CD4-positive, alpha-beta memory T cell (primary cell): ENCODE measurements around the gene SERPINB6. TPM values are rescaled to one million over a fixed set of nuclear protein-coding genes. Genes with fewer than 3 reads are reported as not detected.
A peak's percentile ranks its signal among the peaks of the same experiment; 100 is the strongest.

Source experiments
- CTCF ChIA-PET: fragments of 350-600 bp; sonication (Branson Sonifier 250); formaldehyde crosslinking; loops from one replicate; lab custom pipeline; 2021; ENCODE audit warnings: inconsistent platforms; ENCODE audit not compliant: partially characterized antibody; lab: Charles Lee
- POLR2A ChIA-PET: fragments of 350-600 bp; sonication (Branson Sonifier 250); formaldehyde crosslinking; loops from one replicate; lab custom pipeline; 2021; ENCODE audit not compliant: partially characterized antibody; lab: Charles Lee
- DNase-seq, 5 donors: peaks; one replicate each; pipeline versions ENCODE4 v3.0.0 to v3.0.0-alpha.2; 2020 to 2022; ENCODE audit warnings: mixed read lengths in 1 of 5
- H3K27ac ChIP-seq: one replicate; pipeline ENCODE4 v1.7.0; 2013; ENCODE audit warnings: low read depth, low read length
- H3K27me3 ChIP-seq: 2 replicates; pipeline ENCODE4 v1.7.0; 2013; ENCODE audit warnings: mild to moderate bottlenecking, low read length, moderate library complexity; ENCODE audit not compliant: insufficient read depth
- H3K36me3 ChIP-seq: 2 replicates; pipeline ENCODE4 v1.7.0; 2013; ENCODE audit warnings: mild to moderate bottlenecking, low read length, moderate library complexity; ENCODE audit not compliant: insufficient read depth
- H3K4me1 ChIP-seq: 2 replicates; pipeline ENCODE4 v1.7.0; 2013; ENCODE audit warnings: mild to moderate bottlenecking, low read length, moderate library complexity; ENCODE audit not compliant: insufficient read depth
- H3K4me3 ChIP-seq, 2 donors: one replicate each; pipeline ENCODE4 v1.7.0; 2013; ENCODE audit warnings: low read length in 2 of 2, mild to moderate bottlenecking in 1 of 2
- H3K9me3 ChIP-seq, 2 donors: one replicate each; pipeline ENCODE4 v1.7.0; 2013; ENCODE audit warnings: low read length in 2 of 2, control low read depth in 1 of 2; ENCODE audit not compliant: control insufficient read depth in 1 of 2
- H3K27ac Mint-ChIP-seq, 7 donors: one replicate each; pipeline ENCODE4 v1.8.0; 2020 to 2021; ENCODE audit warnings: mixed read lengths in 7 of 7, mild to moderate bottlenecking in 6 of 7, inconsistent platforms in 3 of 7, moderate library complexity in 3 of 7
- H3K27me3 Mint-ChIP-seq, 2 donors: one replicate each; pipeline ENCODE4 v1.8.0; 2020 to 2021; ENCODE audit warnings: mixed read lengths in 2 of 2
- H3K36me3 Mint-ChIP-seq, 2 donors: one replicate each; pipeline ENCODE4 v1.8.0; 2020 to 2021; ENCODE audit warnings: mixed read lengths in 2 of 2, inconsistent platforms in 1 of 2, mild to moderate bottlenecking in 1 of 2
- H3K4me1 Mint-ChIP-seq, 4 donors: one replicate each; pipeline ENCODE4 v1.8.0; 2020 to 2021; ENCODE audit warnings: mixed read lengths in 4 of 4, mild to moderate bottlenecking in 1 of 4
- H3K4me3 Mint-ChIP-seq, 8 donors: one replicate each; pipeline ENCODE4 v1.8.0; 2020 to 2021; ENCODE audit warnings: mixed read lengths in 8 of 8, mild to moderate bottlenecking in 7 of 8, moderate library complexity in 6 of 8, inconsistent platforms in 3 of 8
- H3K9me3 Mint-ChIP-seq, 8 donors: one replicate each; pipeline ENCODE4 v1.8.0; 2020 to 2021; ENCODE audit warnings: mixed read lengths in 8 of 8, mild to moderate bottlenecking in 5 of 8, inconsistent platforms in 3 of 8, moderate library complexity in 1 of 8
- intact Hi-C: fragments of 100-400 bp; cut with micrococcal nuclease; formaldehyde crosslinking; loops from one replicate; pipeline ENCODE4 v1.15.1; 2023
- polyA plus RNA-seq, 2 donors: library from polyadenylated mRNA; unstranded; fragments of 300-500 nt; fragmentation: Illumina TruSeq; gene quantifications; one replicate each; pipeline ENCODE4 v1.2.3, GENCODE V29; 2021
- total RNA-seq, 2 experiments: library from RNA; stranded (reverse); gene quantifications; one replicate each; pipeline ENCODE4 v1.2.3, GENCODE V29; 2021

The SERPINB6 gene
- total and polyA plus RNA-seq, 4 experiments from 2014 or later = 41.2 to 58.0 (median 44.5) TPM

DNA sequence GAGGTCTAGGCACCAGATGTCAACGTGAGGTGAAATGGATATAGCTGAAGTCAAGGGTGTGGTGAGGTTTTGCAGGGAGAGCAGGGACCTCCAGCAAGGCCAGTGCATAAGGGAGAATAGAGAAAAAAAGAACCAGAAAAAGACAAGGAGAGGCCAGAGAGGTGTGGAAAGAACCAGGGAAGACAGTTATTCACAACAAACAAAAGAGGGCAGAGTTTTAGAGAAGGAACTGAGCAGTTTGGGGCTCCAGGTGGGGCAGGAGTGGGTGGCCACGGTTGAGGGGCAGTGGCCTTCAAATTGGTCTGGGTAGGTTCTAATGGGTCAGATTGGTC, 16.7 kb upstream of the SERPINB6 start:
- intact Hi-C loops = loop anchor here (2.0 to 5.0 kb wide), 3 partner anchors 85 to 1149 kb away; partner anchors contain the start of genes ECI2, FAM50B and SERPINB9
- H3K27me3 Mint-ChIP-seq = no peaks in the 10 kb centered on the region
- peaks cover 0 to 10% of the 10 kb centered on the region in 2 donors for H3K36me3 Mint-ChIP-seq
- DNase-seq = no peak
- peak overlapping the region; percentile 87 to 98 (median 93) for H3K4me3 Mint-ChIP-seq
- H3K27ac Mint-ChIP-seq = peak overlapping the region; percentile 91 to 97 (median 94)
- ChIA-PET POLR2A (interaction anchor here (0.8 to 8.5 kb wide), 21 partner anchors 8 to 227 kb away, joined by 4 to 248 read pairs (median 24); partner anchors contain the start of genes NQO2, RIPK1, SERPINB1 and SERPINB6), CTCF (interaction anchor here (0.9 to 8.3 kb wide), 14 partner anchors 13 to 220 kb away, joined by 3 to 108 read pairs (median 6); partner anchors contain the start of genes RIPK1 and SERPINB1)
- no peaks in the 10 kb centered on the region for H3K27me3 ChIP-seq
- peak overlapping the region; percentile 92 for H3K27ac ChIP-seq
- H3K4me1 Mint-ChIP-seq = peaks cover 19 to 37% (median 27%) of the 10 kb centered on the region in 4 donors
- H3K9me3 ChIP-seq = no peaks in the 10 kb centered on the region
- H3K36me3 ChIP-seq = no peaks in the 10 kb centered on the region
- H3K4me3 ChIP-seq = peak overlapping the region; percentile 52 to 66
- no peaks in the 10 kb centered on the region for H3K9me3 Mint-ChIP-seq
- peaks cover 26% of the 10 kb centered on the region for H3K4me1 ChIP-seq

DNA sequence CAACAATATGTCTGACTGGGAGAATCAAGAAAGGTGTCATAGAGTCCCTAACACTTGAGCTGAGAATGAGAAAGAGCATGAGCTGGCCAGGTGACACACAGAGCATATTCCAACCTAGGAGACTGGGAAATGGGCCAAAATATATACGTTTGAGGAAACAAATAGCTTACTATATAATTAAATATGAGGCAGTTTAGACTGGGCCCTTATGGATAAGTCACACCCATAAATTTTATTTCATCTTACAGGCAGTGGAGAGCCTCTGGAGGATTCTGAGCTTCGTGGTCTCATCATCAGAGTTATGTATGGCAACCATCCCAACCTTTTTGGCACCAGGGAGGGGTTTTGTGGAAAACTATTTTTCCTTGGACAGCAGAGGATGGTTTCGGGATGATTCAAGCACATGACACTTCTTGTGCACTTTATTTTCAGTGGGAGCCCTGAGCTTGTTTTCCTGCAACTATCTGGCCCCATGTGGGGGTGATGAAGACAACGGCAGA, 15.4 kb upstream of the SERPINB6 start:
- H3K4me1 ChIP-seq = peaks cover 26% of the 10 kb centered on the region
- CTCF ChIA-PET = interaction anchor here (0.7 to 8.3 kb wide), 17 partner anchors 10 to 248 kb away, joined by 3 to 108 read pairs (median 4); partner anchors contain the start of gene SERPINB1
- no peaks in the 10 kb centered on the region for H3K36me3 ChIP-seq
- no peak for DNase-seq
- H3K27me3 ChIP-seq = no peaks in the 10 kb centered on the region
- no peaks in the 10 kb centered on the region for H3K9me3 ChIP-seq
- H3K27ac Mint-ChIP-seq = peak overlapping the region; percentile 24 to 95 (median 65)
- intact Hi-C loops = loop anchor here (5.0 kb wide), 2 partner anchors 861 to 1151 kb away; partner anchors contain the start of genes ECI2 and FAM50B
- no peak overlapping the region for H3K4me3 ChIP-seq
- peaks cover 0 to 3% of the 10 kb centered on the region in 2 donors for H3K27me3 Mint-ChIP-seq
- H3K36me3 Mint-ChIP-seq = peaks cover 0 to 10% of the 10 kb centered on the region in 2 donors
- peaks cover 19 to 37% (median 25%) of the 10 kb centered on the region in 4 donors for H3K4me1 Mint-ChIP-seq
- no peak overlapping the region for H3K27ac ChIP-seq
- POLR2A ChIA-PET = interaction anchor here (0.8 to 8.5 kb wide), 7 partner anchors 13 to 146 kb away, joined by 3 to 248 read pairs (median 4); partner anchors contain the start of genes NQO2, RIPK1, SERPINB1 and SERPINB6
- no peaks in the 10 kb centered on the region for H3K9me3 Mint-ChIP-seq
- H3K4me3 Mint-ChIP-seq = peak overlapping the region in 4 of 8 donors; percentile 90 to 98 (median 93)

DNA sequence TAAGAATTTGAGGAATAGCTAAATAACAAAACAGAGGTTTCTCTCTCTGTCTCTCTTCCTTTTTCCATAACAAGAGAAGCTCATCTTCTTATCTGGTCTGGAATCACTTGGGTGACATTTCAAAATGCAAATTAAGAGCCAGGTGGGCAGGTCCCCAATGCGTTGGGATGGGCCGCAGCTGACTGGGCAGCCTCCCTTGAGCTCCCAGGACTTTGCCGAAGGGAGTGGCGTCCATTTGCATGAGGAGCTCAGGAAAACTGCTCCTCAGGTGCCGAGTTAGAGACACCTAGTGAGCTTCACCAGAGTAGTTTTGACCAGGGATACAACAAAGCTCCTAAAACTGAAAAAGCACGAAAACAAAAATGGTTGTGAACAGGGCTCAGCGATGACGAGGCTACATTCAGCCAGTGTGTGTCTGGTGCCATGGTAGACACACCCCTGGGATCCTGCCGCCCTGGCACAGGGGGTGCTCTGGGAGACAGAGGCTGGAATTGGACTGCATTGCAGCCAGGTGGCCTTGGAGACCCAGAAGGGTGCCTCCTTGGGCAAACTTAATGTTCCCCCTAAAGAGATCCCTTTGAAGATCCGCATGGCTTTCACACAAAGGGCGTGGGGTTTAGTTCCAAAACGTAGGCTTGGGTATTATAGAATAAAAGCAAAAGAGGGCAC, 13.5 kb upstream of the SERPINB6 start:
- Mint-ChIP-seq H3K27ac (no peak overlapping the region), H3K4me3 (peak overlapping the region in 1 of 8 donors; percentile 53), H3K36me3 (peaks cover 0 to 5% of the 10 kb centered on the region in 2 donors), H3K9me3 (no peaks in the 10 kb centered on the region), H3K27me3 (peaks cover 5 to 7% of the 10 kb centered on the region in 2 donors), H3K4me1 (peaks cover 13 to 27% (median 16%) of the 10 kb centered on the region in 4 donors)
- Histone ChIP-seq H3K27ac (no peak overlapping the region), H3K36me3 (no peaks in the 10 kb centered on the region), H3K9me3 (no peaks in the 10 kb centered on the region), H3K27me3 (no peaks in the 10 kb centered on the region), H3K4me1 (peaks cover 15% of the 10 kb centered on the region), H3K4me3 (no peak overlapping the region)
- CTCF ChIA-PET = interaction anchor here (0.9 to 8.3 kb wide), 5 partner anchors 9 to 138 kb away, joined by 4 to 108 read pairs (median 6); no protein-coding TSS in a partner anchor
- DNase-seq = no peak
- POLR2A ChIA-PET = interaction anchor here (8.5 kb wide), 1 partner anchor 47 kb away, joined by 248 read pairs; no protein-coding TSS in a partner anchor
- intact Hi-C loops = loop anchor here (5.0 kb wide), 2 partner anchors 862 to 1152 kb away; partner anchors contain the start of genes ECI2 and FAM50B

DNA sequence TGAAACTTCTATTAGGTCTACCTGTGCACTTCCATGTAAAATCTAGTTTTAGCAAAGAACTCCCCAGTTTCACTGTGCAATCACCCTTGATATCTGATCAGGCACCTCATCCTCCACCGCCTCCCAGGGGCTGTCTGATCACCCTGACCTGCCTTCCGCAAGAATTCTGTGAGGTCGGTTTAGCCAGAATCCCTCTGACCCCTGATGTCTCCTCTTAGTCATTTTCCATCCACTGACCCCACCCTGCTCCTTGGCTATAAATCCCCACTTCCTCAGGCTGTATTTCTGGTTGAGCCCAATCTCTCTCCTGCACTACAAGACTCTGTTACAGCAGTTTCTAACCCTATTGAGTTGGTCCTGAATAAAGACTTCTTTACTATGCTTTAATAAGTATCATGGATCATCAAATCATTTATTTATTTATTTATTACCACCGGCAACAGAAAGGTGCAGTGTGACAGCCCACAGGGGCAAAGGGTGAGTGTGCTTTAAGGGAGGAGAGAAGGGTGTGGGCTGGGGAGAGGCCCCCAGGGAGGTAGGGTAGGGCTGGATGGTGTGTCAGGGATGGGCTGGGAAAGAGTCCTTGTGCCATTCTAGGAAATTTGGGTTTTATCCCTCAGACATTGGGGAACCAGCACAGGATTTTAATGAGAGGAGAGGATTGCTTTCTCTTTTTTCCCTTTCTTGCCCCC, 11.2 kb upstream of the SERPINB6 start:
- Mint-ChIP-seq H3K36me3 (no peaks in the 10 kb centered on the region), H3K27ac (no peak overlapping the region), H3K4me1 (peaks cover 4 to 10% (median 7%) of the 10 kb centered on the region in 4 donors), H3K9me3 (no peaks in the 10 kb centered on the region), H3K4me3 (no peak overlapping the region), H3K27me3 (peaks cover 5 to 9% of the 10 kb centered on the region in 2 donors)
- ChIA-PET POLR2A (no interaction called here), CTCF (no interaction called here)
- H3K36me3 ChIP-seq = no peaks in the 10 kb centered on the region
- no peaks in the 10 kb centered on the region for H3K27me3 ChIP-seq
- DNase-seq = no peak
- intact Hi-C loops = no loop called here
- no peak overlapping the region for H3K27ac ChIP-seq
- peaks cover 7% of the 10 kb centered on the region for H3K4me1 ChIP-seq
- H3K4me3 ChIP-seq = no peak overlapping the region
- no peaks in the 10 kb centered on the region for H3K9me3 ChIP-seq

DNA sequence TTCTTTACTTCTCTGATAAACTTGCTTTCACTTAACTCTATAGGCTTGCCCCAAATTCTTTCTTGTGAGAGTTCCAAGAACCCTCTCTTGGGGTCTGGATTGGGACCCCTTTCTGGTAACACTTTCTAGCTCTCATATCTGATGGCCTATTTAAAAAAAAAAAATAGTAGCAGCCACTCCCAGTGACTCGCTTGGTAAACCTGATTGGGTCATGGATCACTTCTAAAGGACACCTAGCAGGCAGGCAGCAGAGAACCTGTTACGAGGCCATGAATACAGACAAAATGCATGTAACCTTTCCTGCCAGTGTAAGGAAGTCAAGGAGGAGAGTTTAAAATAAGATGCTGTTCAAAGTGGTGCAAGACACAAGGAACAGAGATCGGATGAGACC, 9.1 kb upstream of the SERPINB6 start:
- H3K27ac ChIP-seq = no peak overlapping the region
- H3K4me1 Mint-ChIP-seq = peaks cover 0 to 4% (median under 1%) of the 10 kb centered on the region in 4 donors
- POLR2A ChIA-PET = interaction anchor here (1.0 to 1.6 kb wide), 2 partner anchors 9 to 73 kb away, joined by 3 to 14 read pairs; no protein-coding TSS in a partner anchor
- no peaks in the 10 kb centered on the region for H3K4me1 ChIP-seq
- H3K36me3 Mint-ChIP-seq = no peaks in the 10 kb centered on the region
- intact Hi-C loops = no loop called here
- H3K27me3 Mint-ChIP-seq = peaks cover 9% of the 10 kb centered on the region in 2 donors
- no peaks in the 10 kb centered on the region for H3K27me3 ChIP-seq
- CTCF ChIA-PET = interaction anchor here (0.8 to 1.1 kb wide), 3 partner anchors 28 to 189 kb away, joined by 3 to 4 read pairs (median 3); no protein-coding TSS in a partner anchor
- no peak overlapping the region for H3K27ac Mint-ChIP-seq
- no peak overlapping the region for H3K4me3 Mint-ChIP-seq
- H3K4me3 ChIP-seq = no peak overlapping the region
- no peaks in the 10 kb centered on the region for H3K36me3 ChIP-seq
- no peak for DNase-seq
- no peaks in the 10 kb centered on the region for H3K9me3 ChIP-seq
- no peaks in the 10 kb centered on the region for H3K9me3 Mint-ChIP-seq

DNA sequence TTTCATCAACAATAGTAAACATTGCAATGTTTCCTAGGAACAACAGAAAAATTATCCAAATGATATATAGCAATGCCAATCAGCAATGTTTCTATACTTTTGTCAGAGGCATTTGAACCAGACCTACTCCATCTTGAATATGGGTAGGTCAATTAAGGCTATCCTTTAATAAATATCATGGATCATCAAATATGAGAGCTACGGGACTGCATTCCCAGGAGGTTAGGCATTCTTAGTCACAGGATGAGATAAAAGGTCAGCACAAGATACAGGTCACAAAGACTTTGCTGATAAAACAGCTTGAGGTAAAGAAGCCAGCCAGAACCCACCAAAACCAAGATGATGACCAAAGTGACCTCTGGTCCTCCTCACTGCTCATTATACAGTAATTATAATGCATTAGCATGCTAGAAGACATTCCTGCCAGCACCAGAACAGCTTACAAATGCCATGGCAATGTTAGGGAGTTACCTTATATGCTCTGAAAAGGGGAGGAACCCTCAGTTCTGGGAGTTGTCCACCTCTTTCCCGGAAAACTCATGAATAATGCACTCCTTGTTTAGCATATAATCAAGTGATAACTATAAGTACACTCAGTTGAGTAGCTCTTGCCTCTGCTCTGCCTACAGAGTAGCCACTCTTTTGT, 8.6 kb upstream of the SERPINB6 start:
- no peak overlapping the region for H3K27ac ChIP-seq
- no peak overlapping the region for H3K4me3 ChIP-seq
- H3K27me3 Mint-ChIP-seq = peaks cover 9% of the 10 kb centered on the region in 2 donors
- H3K9me3 Mint-ChIP-seq = no peaks in the 10 kb centered on the region
- CTCF ChIA-PET = interaction anchor here (0.8 to 1.1 kb wide), 2 partner anchors 27 to 31 kb away, joined by 3 to 4 read pairs; no protein-coding TSS in a partner anchor
- H3K4me3 Mint-ChIP-seq = no peak overlapping the region
- POLR2A ChIA-PET = interaction anchor here (1.0 to 1.6 kb wide), 2 partner anchors 9 to 74 kb away, joined by 3 to 14 read pairs; no protein-coding TSS in a partner anchor
- H3K27me3 ChIP-seq = no peaks in the 10 kb centered on the region
- H3K4me1 ChIP-seq = no peaks in the 10 kb centered on the region
- no peaks in the 10 kb centered on the region for H3K9me3 ChIP-seq
- intact Hi-C loops = no loop called here
- peaks cover 0 to 4% (median under 1%) of the 10 kb centered on the region in 4 donors for H3K4me1 Mint-ChIP-seq
- no peak overlapping the region for H3K27ac Mint-ChIP-seq
- H3K36me3 ChIP-seq = no peaks in the 10 kb centered on the region
- DNase-seq = no peak
- no peaks in the 10 kb centered on the region for H3K36me3 Mint-ChIP-seq
